ENCODE results near the gene KDELR1.

KDELR1 gene

GRCh38 chr19:48341515-48342413 lies 49.6 kb downstream of the KDELR1 start:
- DNase-seq, result no peak

- no peak for DNase-seq
Observed at GRCh38 chr19:48340995-48341394, 50.4 kb downstream of the KDELR1 start.

GRCh38 chr19:48338802-48339503 lies 52.4 kb downstream of the KDELR1 start:
- no peak for DNase-seq

GRCh38 chr19:48338253-48338755 lies 53.0 kb downstream of the KDELR1 start:
- DNase-seq, result no peak

GRCh38 chr19:48333467-48334384 lies 57.6 kb downstream of the KDELR1 start:
- peak; percentile 93 for DNase-seq

- DNase-seq, result peak; percentile 92
Observed at GRCh38 chr19:48332662-48333466, 58.5 kb downstream of the KDELR1 start.
